Mesendoderm (in vitro differentiated cells): ENCODE measurements around the gene TMEM150C.

Source experiments
- DNase-seq: peaks from one replicate; pipeline ENCODE4 v3.0.0; 2013
- H2AK5ac ChIP-seq: 2 replicates; pipeline ENCODE4 v1.6.1; 2013; ENCODE audit warnings: low read length, inconsistent platforms
- H2BK120ac ChIP-seq: 2 replicates; pipeline ENCODE4 v1.6.1; 2013; ENCODE audit warnings: low read depth, mild to moderate bottlenecking, low read length, moderate library complexity, mixed read lengths
- H2BK15ac ChIP-seq: replicated peaks from 2 replicates; pipeline ENCODE4 v1.6.1; 2013; ENCODE audit warnings: low read depth, mild to moderate bottlenecking, moderate library complexity
- H2BK5ac ChIP-seq: 2 replicates; pipeline ENCODE4 v1.6.1; 2013; ENCODE audit warnings: low read length, inconsistent platforms
- H3K18ac ChIP-seq: 2 replicates; pipeline ENCODE4 v1.6.1; 2013; ENCODE audit warnings: mild to moderate bottlenecking, low read length, mixed read lengths
- H3K23ac ChIP-seq: one replicate; pipeline ENCODE4 v1.6.1; 2013; ENCODE audit warnings: low read length
- H3K27ac ChIP-seq: 2 replicates; pipeline ENCODE4 v1.5.1; 2013; ENCODE audit warnings: low read depth, mild to moderate bottlenecking, inconsistent platforms, low read length, moderate library complexity
- H3K27me3 ChIP-seq: 2 replicates; pipeline ENCODE4 v1.6.1; 2013; ENCODE audit warnings: low read length, control low read depth, mild to moderate bottlenecking, inconsistent platforms; ENCODE audit not compliant: insufficient read depth, poor library complexity
- H3K36me3 ChIP-seq: 2 replicates; pipeline ENCODE4 v1.6.1; 2013; ENCODE audit warnings: low read length, inconsistent platforms; ENCODE audit not compliant: control insufficient read depth, insufficient read depth
- H3K4ac ChIP-seq: one replicate; pipeline ENCODE4 v1.6.1; 2013; ENCODE audit warnings: low read depth, mild to moderate bottlenecking, low read length, moderate library complexity
- H3K4me1 ChIP-seq: 2 replicates; pipeline ENCODE4 v1.6.1; 2013; ENCODE audit warnings: low read depth, low read length, inconsistent platforms; ENCODE audit not compliant: control insufficient read depth
- H3K4me2 ChIP-seq: 2 replicates; pipeline ENCODE4 v1.6.1; 2013; ENCODE audit warnings: low read length
- H3K4me3 ChIP-seq: 2 replicates; pipeline ENCODE4 v1.5.1; 2013; ENCODE audit warnings: mild to moderate bottlenecking, low read length
- H3K56ac ChIP-seq: one replicate; pipeline ENCODE4 v1.6.1; 2013; ENCODE audit warnings: low read length
- H3K79me1 ChIP-seq: 2 replicates; pipeline ENCODE4 v1.6.1; 2013; ENCODE audit warnings: low read length, inconsistent platforms
- H3K79me2 ChIP-seq: 2 replicates; pipeline ENCODE4 v1.6.1; 2013; ENCODE audit warnings: mild to moderate bottlenecking, low read length; ENCODE audit not compliant: control insufficient read depth, insufficient read depth
- H3K9ac ChIP-seq: 2 replicates; pipeline ENCODE4 v1.6.1; 2013; ENCODE audit warnings: low read length, inconsistent platforms
- H4K5ac ChIP-seq: one replicate; pipeline ENCODE4 v1.6.1; 2013; ENCODE audit warnings: low read length
- H4K8ac ChIP-seq: one replicate; pipeline ENCODE4 v1.6.1; 2013; ENCODE audit warnings: low read depth, mild to moderate bottlenecking, control low read depth, low read length, moderate library complexity
- WGBS: extraction: QIAGEN DNeasy Blood & Tissue Kit; methylation state at CpG from one replicate; pipeline ENCODE4 v1.1.7; 2013; ENCODE audit warnings: low lambda C conversion rate, missing lambda C conversion rate; ENCODE audit not compliant: insufficient coverage; ENCODE audit errors: extremely low coverage; 5-methylcytosine and 5-hydroxymethylcytosine counted together

The TMEM150C gene

DNA sequence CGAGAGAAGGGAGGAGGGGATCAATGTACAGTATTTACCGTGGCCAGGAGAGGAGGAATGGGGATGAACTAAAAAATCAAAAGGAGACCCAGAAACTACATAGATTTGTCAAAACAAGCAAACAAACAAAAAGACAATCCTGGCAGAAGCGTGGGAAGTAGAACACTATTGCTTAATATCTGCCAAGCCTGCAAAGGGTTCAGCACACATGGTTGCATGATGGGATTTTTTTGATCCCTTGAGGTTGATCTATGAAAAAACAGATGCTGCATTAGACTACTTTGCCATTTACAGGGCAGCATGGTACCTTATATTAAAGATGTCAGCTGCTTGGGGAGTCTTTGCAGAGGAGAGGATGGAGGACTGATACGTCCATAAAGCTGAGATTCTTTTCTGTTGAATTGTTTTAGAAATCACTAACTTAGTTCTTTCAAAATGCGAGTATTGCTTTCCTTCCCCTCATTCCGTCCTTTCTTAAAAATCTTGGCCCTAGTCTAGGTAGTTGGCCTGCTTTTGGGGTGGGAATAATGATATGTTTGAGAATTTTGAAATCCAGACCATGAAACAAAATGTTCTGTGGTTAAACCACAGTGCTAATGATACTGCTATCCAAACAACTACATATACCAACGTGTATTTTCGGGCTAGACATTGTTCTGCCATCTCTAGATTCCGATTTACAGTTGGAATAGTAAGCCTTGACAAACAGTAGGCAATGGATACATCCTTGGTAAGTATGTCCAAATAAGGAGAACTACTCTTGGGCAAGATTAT, 39.6 kb upstream of the TMEM150C start:
- no peak overlapping the region for H3K18ac ChIP-seq
- no peak overlapping the region for H3K56ac ChIP-seq
- no peak overlapping the region for H2AK5ac ChIP-seq
- no peak overlapping the region for H3K27ac ChIP-seq
- H3K9ac ChIP-seq: no peak overlapping the region
- no peak overlapping the region for H3K4ac ChIP-seq
- H3K4me2 ChIP-seq: no peak overlapping the region
- DNase-seq: no peak
- H3K79me1 ChIP-seq: no peaks in the 10 kb centered on the region
- H2BK15ac ChIP-seq: no peak overlapping the region
- H2BK120ac ChIP-seq: no peak overlapping the region
- no peaks in the 10 kb centered on the region for H3K36me3 ChIP-seq
- no peak overlapping the region for H2BK5ac ChIP-seq
- H4K5ac ChIP-seq: no peak overlapping the region
- no peak overlapping the region for H4K8ac ChIP-seq
- no CpG with 5 or more reads among the region's 9 CpGs for WGBS
- no peaks in the 10 kb centered on the region for H3K4me1 ChIP-seq
- H3K79me2 ChIP-seq: no peaks in the 10 kb centered on the region
- no peak overlapping the region for H3K4me3 ChIP-seq
- H3K27me3 ChIP-seq: no peaks in the 10 kb centered on the region
- H3K23ac ChIP-seq: no peak overlapping the region

- no peaks in the 10 kb centered on the region for H3K4me1 ChIP-seq
- no CpG with 5 or more reads among the region's 4 CpGs for WGBS
- no peak overlapping the region for H2BK15ac ChIP-seq
- H3K36me3 ChIP-seq: no peaks in the 10 kb centered on the region
- H3K27me3 ChIP-seq: no peaks in the 10 kb centered on the region
- no peak overlapping the region for H2BK120ac ChIP-seq
- H2BK5ac ChIP-seq: no peak overlapping the region
- no peaks in the 10 kb centered on the region for H3K79me2 ChIP-seq
- H3K9ac ChIP-seq: no peak overlapping the region
- H3K23ac ChIP-seq: no peak overlapping the region
- no peak overlapping the region for H3K4me2 ChIP-seq
- H4K8ac ChIP-seq: no peak overlapping the region
- H3K4ac ChIP-seq: no peak overlapping the region
- no peak overlapping the region for H2AK5ac ChIP-seq
- peak overlapping the region; percentile 44 for H3K18ac ChIP-seq
- H4K5ac ChIP-seq: no peak overlapping the region
- H3K79me1 ChIP-seq: no peaks in the 10 kb centered on the region
- peak; percentile 86 for DNase-seq
- no peak overlapping the region for H3K4me3 ChIP-seq
- H3K56ac ChIP-seq: peak overlapping the region; percentile 57
- no peak overlapping the region for H3K27ac ChIP-seq
Measured at GRCh38 chr4:82599336-82599735, 37.5 kb upstream of the TMEM150C start.

- Histone ChIP-seq H3K4ac (no peak overlapping the region), H3K27ac (no peak overlapping the region), H3K18ac (no peak overlapping the region), H3K79me1 (no peaks in the 10 kb centered on the region), H3K36me3 (no peaks in the 10 kb centered on the region), H3K79me2 (no peaks in the 10 kb centered on the region), H3K4me1 (no peaks in the 10 kb centered on the region), H2BK5ac (no peak overlapping the region), H4K8ac (no peak overlapping the region), H2BK120ac (no peak overlapping the region), H2BK15ac (no peak overlapping the region), H3K27me3 (no peaks in the 10 kb centered on the region), H3K4me2 (no peak overlapping the region), H3K4me3 (no peak overlapping the region), H3K56ac (no peak overlapping the region), H4K5ac (no peak overlapping the region), H3K9ac (no peak overlapping the region), H2AK5ac (no peak overlapping the region), H3K23ac (no peak overlapping the region)
- no CpG with 5 or more reads among the region's 4 CpGs for WGBS
- DNase-seq: no peak
Measured at GRCh38 chr4:82594456-82594855, 32.7 kb upstream of the TMEM150C start.

DNA sequence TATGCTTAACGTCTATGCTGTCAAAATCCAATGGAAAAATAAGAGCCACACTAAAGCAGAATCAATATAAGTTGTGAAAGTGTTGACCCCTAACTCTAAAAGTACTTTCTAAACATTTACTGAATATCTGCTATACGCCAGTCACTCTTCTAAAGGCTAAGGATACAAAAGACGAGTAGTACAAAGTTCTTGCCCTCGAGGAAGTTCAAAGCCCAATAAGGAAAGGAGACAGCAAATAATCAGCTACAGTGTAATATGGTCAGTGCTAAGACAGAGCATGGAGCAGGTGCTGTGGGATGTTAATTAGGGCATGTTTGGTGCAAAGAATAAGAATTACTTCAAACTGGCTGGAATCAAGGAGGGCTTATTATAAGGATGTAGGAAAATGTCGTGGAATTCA, 31.6 kb upstream of the TMEM150C start:
- H2BK120ac ChIP-seq: no peak overlapping the region
- H4K8ac ChIP-seq: no peak overlapping the region
- H3K4me1 ChIP-seq: no peaks in the 10 kb centered on the region
- no peak overlapping the region for H3K56ac ChIP-seq
- no peak overlapping the region for H2AK5ac ChIP-seq
- H2BK15ac ChIP-seq: no peak overlapping the region
- no peak overlapping the region for H4K5ac ChIP-seq
- H3K23ac ChIP-seq: no peak overlapping the region
- no peaks in the 10 kb centered on the region for H3K27me3 ChIP-seq
- DNase-seq: no peak
- H3K4ac ChIP-seq: no peak overlapping the region
- H3K18ac ChIP-seq: no peak overlapping the region
- H3K27ac ChIP-seq: no peak overlapping the region
- H2BK5ac ChIP-seq: no peak overlapping the region
- H3K4me2 ChIP-seq: no peak overlapping the region
- no peak overlapping the region for H3K4me3 ChIP-seq
- no peaks in the 10 kb centered on the region for H3K79me1 ChIP-seq
- no peaks in the 10 kb centered on the region for H3K36me3 ChIP-seq
- no CpG with 5 or more reads among the region's 5 CpGs for WGBS
- no peak overlapping the region for H3K9ac ChIP-seq
- no peaks in the 10 kb centered on the region for H3K79me2 ChIP-seq

DNA sequence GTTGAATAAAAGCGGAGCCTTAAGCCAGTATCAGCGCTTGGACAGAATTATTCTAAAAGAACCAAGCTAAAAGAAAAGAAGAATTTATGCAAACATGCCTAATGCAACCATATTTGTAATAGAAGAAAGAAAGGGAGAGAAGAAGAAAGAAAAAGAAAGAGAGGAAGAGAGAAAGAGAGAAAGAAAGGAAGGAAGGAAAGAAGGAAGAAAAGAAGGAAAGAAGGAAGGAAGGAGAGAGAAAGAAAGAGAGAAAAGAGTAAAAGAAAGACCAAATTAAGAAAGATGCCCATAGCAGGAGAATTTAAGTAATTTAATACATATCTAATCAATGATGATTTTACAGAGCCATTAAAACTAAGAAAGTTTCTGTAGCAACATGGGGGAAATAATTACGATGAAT, 30.9 kb upstream of the TMEM150C start:
- no peak overlapping the region for H3K56ac ChIP-seq
- DNase-seq: no peak
- no peak overlapping the region for H2AK5ac ChIP-seq
- no peak overlapping the region for H3K4me3 ChIP-seq
- H3K4me1 ChIP-seq: peaks cover 3% of the 10 kb centered on the region
- no peak overlapping the region for H3K9ac ChIP-seq
- H2BK120ac ChIP-seq: no peak overlapping the region
- 100% methylated on average over 1 of the region's 3 CpGs for WGBS
- H3K23ac ChIP-seq: no peak overlapping the region
- H3K27ac ChIP-seq: no peak overlapping the region
- no peak overlapping the region for H3K4ac ChIP-seq
- H3K79me1 ChIP-seq: no peaks in the 10 kb centered on the region
- no peak overlapping the region for H4K8ac ChIP-seq
- no peaks in the 10 kb centered on the region for H3K36me3 ChIP-seq
- no peak overlapping the region for H2BK5ac ChIP-seq
- no peaks in the 10 kb centered on the region for H3K27me3 ChIP-seq
- H3K4me2 ChIP-seq: no peak overlapping the region
- no peak overlapping the region for H2BK15ac ChIP-seq
- H4K5ac ChIP-seq: no peak overlapping the region
- no peaks in the 10 kb centered on the region for H3K79me2 ChIP-seq
- H3K18ac ChIP-seq: no peak overlapping the region

GRCh38 chr4:82591592-82591991, 29.8 kb upstream of the TMEM150C start:
- Histone ChIP-seq H3K4me2 (no peak overlapping the region), H2BK120ac (no peak overlapping the region), H2BK5ac (no peak overlapping the region), H2BK15ac (no peak overlapping the region), H3K56ac (no peak overlapping the region), H3K23ac (no peak overlapping the region), H3K4me1 (peaks cover 8% of the 10 kb centered on the region), H3K9ac (no peak overlapping the region), H4K5ac (no peak overlapping the region), H3K18ac (no peak overlapping the region), H3K36me3 (no peaks in the 10 kb centered on the region), H2AK5ac (no peak overlapping the region), H3K27ac (no peak overlapping the region), H3K4me3 (no peak overlapping the region), H4K8ac (no peak overlapping the region), H3K79me2 (no peaks in the 10 kb centered on the region), H3K4ac (no peak overlapping the region), H3K79me1 (no peaks in the 10 kb centered on the region), H3K27me3 (no peaks in the 10 kb centered on the region)
- DNase-seq: no peak
- WGBS: no CpG with 5 or more reads among the region's 5 CpGs
